ENCODE data around the gene HSPH1.

HSPH1 gene

DNA sequence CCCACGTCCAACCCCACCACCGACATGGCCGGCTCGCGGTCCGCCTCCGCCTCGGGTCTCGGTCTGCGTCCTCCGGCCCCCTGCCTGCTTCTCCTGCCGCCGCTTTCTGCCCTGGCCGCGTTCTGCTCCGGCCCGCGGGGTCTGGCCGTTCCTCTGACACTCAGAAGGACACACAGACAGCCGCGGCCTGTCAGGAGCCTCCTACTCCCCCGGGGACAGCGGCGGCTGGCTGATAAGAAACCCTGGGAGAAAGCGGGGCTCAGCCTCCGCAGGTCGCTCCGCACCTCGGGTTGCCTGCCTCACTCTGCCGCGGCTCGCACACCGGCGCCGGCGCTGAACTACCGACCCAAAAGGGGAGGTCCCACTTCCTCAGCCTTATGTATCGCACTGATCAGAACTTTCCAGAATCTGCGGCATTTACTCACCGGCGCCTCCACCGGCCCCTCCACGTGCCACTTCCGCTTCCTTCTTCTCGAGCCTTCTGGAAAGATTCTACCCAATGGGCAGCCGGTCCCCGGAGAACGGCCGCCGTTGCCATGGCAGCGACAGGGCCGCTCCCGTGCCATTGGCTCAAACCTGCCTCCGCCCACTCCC is at the start of gene HSPH1:
HSPH1 (minus strand) TSS at position 348 of the 594 bp plus-strand sequence; CDS start at position 26, 322 bp downstream.
- DNase-seq (ENCODE audit: low read depth in 2 of 2): peak; percentile 98

DNA sequence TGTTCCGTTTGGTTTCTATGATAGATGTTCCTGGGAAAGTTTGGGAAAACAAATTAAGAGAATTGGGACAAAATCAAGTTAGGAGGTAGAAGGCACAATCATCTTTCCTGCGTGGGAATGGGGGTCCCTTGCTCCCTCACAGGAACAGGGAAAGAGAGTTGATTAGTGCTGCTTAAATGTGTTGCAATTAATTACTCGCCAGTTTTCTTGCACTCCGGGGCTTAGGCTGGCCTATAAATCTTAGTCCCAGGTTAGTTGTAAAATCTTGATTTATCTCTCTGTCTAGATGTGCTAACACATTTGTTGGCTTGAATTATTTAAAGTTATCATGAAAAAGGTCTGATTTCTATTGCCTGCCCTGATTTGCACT is 48.1 kb upstream of the HSPH1 start:
- no peak for DNase-seq (ENCODE audit: low read depth in 2 of 2)

DNA sequence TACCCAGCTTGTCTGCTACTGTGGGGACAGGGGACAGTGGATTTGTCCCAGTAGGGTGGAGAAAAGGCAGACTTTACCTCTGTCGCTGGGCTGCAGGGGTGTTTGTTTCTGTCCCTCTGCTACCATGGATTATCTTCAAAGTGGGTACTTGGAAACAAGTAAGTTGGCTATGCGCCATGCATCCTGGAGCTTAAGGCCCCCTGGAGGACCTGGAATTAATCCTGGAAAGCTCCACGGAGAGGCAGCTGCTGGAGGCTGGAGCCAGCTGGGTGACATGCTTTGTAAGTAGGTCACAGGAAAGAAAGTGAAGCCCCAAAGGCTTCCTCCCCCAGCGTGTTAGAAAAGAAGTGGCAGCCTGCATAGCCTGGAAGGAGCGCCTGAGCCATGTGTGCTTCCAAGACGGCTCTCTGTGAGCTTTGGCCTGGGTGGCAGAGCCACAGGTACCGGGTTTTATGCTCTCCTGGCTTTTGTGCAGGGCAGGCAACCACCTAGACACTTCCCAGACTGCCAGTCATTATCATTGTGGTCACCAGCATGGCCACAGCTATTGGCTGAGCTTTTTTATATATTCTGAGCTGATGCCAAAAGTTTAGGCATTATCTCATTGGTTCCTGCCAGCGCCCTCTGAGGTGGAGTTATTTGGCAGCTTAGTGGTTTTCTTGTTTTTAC is 47.6 kb upstream of the HSPH1 start:
- DNase-seq (ENCODE audit: low read depth in 2 of 2): no peak

DNA sequence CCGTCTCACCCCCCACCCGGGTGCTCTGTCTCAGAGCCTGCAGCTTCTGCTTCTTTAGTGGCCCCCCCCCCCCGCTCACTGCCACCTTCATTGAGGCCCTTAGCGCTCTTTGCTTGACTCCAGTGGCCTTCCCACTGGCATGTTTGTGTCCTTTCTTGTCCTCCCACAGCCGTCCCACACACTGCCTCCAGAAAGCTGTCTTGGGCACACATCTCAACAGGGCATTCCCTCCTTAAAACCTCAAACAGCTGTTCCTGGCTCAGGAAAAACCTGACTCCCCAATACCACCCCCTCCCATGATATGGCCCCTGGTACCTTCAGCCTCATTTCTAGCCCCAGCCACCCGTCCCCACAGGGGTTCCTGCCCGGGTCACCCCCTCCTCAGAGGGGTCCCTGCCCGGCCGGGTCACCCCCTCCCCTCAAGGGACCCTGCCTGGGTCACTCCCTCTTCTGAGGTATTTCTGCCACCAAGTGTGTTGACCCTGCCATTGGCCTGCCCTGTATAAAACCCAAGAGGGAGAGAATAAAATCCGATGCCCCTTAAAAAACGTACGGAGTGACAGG is 46.9 kb upstream of the HSPH1 start:
- DNase-seq (ENCODE audit: low read depth in 2 of 2): no peak

DNA sequence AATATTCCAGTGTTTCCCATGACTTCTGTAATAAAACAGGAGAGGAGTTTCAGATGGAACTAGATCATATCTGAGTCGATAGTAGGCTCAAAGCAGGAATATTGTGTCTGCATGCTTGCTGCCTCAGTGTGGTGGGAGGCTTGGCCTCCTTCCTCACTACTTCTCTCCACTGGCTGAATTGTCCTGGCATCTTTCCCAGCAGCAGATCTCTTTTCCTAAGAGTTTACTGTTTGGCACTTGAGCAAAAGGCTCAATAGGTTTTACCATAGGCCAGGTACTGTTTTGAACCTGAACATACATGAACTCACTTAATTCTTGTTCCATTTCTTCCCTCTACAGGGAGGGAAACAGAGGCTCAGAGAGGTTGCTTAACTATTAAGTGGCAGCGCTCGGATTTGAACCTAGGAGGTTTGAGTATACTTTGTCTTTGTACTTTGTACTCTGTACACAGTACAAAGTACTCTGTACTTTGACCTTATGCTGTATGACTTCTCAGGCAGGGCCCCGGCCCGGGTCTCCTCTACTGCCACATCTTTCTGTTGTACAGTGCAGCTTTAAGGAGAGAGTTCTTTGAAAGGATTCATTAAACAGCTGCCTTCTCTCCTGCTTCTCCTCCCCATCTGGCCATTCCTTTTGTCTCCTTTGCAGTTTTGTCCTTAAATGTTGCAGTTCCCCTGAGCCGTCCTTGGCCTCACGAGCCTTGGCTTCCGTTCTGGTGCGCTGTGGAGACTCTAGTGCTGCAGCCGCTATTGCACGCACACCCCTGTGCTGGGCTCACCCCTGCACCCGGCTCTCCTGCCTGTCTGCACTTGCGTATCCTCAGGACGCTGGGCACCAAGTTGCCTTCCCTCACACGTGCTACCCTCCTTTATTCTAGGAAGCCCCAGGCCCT is 46.2 kb upstream of the HSPH1 start:
- no peak for DNase-seq (ENCODE audit: low read depth in 2 of 2)

DNA sequence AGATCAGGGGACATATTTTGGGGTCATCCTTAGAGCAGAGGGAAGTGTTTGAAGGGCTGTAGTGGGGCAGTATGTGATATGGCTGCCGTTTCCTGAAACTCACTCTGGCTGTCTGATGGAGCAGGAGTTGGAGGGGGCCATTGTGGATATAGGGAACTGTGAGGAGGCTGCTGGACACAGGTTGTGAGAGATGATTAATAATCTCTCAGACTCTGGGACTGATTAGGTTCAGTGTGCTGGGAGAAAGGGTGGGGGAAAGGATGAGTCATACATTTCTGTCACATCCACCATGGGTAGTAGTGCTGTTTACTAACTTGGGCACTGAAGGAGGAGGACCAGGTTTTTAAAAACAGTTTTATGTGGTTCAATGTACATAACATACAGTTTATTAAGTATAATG is 42.9 kb upstream of the HSPH1 start:
- DNase-seq (ENCODE audit: low read depth in 2 of 2): no peak

DNA sequence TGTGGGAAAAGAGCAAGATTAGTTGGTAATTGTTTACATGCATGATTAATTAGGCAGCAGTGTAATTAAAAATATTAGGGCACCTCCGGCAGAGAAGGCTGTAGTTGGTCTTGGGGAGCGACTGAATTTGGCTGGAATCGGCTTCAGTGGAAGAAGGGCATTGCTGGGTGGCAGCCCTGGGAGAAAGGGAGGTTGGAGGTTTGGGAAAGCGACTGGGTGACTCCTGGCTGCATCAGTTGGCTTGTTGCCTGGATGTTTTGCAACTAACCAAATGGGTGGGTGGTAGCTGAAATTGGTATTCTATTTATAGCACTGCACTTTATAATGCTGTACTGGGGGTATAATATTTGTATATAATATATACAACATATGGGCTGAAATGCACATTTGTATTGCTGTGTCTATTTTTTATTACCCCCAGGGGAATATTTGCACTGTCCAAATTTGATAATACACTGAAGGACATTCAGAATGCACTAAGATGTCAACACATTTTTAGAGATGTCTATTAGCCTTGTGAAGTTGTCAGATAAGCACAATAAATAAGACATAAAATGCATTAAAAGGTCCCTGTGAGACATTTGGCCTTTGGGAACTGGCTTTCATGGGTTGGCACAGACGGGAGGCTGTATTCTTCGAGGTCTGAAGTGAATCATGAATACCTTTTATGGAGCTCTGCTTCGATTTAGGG is 39.8 kb upstream of the HSPH1 start:
- no peak for DNase-seq (ENCODE audit: low read depth in 2 of 2)

DNA sequence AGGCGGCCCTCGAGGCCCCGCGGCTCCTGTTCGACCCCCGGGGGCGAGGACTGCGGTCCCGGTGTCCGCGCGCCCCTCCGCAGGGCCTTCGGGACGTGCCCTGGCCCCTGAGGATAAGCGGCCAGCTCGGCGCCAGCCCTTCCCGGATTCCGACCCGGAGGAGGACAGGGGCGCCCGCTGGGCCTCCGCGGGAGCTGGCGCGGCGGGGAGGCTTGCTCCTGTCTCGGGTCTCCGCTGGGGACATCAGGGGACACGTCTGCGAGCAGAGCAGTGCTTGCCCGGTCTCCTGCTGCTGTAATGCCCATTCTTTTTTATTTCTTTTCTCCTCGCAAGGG is 38.9 kb upstream of the HSPH1 start:
- DNase-seq (ENCODE audit: low read depth in 2 of 2): peak; percentile 17 to 30

DNA sequence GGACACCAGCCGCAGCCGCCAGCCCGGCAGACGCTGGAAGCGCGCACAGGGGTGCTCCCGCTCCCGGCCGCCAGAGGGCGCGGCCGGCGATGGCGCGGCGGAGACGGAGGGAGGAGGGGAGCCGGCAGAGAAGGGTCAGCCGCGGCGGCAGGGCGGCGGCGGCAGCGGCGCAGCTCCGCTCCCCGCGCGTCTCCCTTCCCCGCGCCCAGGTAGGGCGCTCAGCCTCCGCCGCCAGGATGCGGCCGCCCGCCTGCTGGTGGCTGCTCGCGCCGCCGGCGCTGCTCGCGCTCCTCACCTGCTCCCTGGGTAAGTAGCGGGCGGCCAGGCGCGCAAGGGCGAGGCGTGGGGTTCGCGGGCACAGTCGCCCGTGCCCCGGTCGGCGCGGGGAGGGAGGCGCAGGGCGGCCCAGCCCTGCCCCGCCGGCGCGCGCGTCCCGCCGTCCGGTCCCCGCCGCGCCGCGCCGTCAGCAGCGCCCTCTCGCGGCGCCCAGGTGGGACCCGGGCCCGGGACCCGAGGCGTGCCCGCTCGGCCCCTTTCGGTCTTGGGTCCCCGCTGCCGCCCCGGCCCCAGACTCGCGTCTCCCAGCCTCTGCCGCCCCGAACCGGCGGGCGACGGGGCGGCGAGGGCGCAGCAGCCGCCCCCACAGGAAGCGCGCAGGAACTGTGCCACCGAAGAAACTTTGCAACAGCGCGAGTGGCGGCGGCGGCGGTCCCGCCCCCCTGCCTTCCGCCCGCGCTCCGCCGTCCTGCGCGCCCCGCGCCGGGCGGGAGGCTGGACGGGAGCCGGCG is 38.3 kb upstream of the HSPH1 start, which contains the start of gene B3GLCT:
B3GLCT (plus strand) TSS at position 127 of the 788 bp plus-strand sequence; CDS start at position 237, 110 bp downstream.
- peak; percentile 65 to 67 for DNase-seq (ENCODE audit: low read depth in 2 of 2)

DNA sequence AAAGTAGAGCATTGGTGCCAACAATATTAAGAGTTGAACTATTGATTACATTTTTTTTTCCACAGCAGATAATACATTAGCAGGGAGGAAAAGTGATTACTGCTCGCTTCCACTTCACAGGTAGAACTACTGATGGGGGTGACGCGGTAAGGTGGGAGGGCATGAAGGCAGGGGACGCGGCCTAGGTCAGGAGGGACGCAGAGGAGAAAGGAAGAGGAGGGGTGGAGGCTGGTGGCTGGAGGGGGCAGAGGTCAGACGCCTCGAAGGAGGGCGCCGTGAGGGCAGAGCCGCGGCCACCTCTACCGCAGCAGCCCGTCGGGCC is 37.8 kb upstream of the HSPH1 start:
- no peak for DNase-seq (ENCODE audit: low read depth in 2 of 2)

DNA sequence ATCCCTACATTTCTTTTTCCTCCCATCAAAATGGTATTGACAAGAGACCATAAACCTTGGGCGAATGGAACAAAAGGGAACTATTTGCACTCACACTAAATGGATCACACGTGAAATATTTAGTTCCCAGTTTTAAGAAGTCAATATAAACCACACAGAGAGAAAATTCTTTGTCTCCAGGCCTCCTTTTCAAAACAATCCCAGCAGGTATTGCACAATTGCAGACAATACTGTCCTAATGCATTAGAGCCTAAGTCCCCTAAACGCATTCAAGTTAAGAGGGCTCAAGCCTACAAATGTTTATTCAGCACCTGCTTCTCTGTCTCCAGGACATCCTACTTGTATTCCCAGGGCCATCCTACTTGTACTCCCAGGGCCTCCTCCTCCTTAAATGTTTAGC is 36.8 kb upstream of the HSPH1 start:
- no peak for DNase-seq (ENCODE audit: low read depth in 2 of 2)

DNA sequence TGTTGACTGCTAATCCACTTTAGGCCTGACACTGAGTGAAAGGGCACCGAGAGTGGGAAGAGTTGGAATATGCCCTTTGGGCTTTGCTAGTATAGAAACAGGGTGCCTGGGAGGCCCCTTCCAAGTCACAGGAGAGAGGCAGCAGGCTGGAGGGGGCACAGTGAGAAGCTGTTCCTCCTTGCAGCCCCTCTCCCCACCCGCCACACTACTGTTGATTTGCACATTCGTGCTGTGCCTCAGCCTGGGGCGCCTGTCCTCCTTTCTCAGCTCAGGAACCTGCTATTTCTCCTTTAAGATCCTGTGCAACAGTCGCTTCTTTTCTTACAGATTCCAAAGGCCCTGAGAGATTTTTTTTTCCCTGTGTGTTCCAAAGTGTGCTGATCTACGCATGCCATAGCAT is 35.3 kb upstream of the HSPH1 start:
- DNase-seq (ENCODE audit: low read depth in 2 of 2): no peak

DNA sequence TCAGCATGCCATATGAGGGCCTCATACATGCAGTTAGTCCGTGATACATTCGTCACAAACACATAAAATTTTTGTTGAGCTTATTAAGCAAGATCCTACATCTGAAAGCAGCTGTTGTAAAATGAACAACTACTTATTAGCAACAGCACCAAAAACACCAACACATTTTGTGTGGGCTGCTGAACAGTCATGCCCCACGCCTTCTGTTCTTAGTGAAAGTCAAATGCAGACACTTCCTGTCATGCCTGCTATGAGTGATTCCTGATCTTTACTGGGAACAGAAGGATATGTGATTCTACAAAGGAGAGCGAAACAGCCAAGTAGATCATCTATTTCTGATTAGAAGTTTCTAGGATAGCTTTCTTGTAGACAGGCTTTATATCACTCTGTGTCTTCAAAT is 33.9 kb upstream of the HSPH1 start:
- DNase-seq (ENCODE audit: low read depth in 2 of 2): no peak

DNA sequence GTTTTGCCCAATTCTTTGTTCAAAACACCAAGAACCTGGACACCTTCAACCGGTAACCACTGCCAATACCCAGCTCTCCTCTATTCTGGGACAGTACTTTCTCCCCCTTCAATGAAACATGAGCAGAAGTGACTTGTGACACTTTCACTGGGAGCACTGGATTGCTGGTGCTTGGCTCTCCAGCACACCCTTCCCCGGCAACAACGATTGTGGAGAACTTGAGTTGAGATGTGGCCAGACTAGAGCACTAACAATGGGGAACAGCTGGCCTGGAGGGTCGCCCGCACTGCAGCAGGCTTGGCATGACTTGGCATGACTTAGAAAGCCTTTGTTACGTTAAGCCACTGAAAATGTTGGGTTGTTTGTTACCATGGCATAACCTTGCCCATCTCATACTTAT is 30.6 kb upstream of the HSPH1 start:
- no peak for DNase-seq (ENCODE audit: low read depth in 2 of 2)

DNA sequence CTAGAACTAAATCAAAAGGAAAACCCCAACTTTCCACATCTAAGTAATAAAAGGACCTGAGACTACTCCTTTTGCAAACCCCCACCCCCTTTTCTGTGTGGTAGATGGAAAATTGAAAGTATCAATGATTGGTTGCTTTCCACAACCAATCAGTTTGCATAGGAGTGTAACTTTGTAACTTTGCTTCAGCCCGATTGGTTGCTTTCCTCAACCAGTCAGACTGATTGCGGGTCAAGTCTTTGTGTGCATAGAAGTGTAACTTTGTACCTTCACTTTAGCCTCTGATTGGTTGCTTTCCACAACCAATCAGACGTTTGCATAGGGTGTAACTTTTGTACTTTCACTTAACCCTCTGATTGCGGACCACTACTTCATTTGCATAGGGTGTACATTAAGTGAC is 30.0 kb upstream of the HSPH1 start:
- no peak for DNase-seq (ENCODE audit: low read depth in 2 of 2)

DNA sequence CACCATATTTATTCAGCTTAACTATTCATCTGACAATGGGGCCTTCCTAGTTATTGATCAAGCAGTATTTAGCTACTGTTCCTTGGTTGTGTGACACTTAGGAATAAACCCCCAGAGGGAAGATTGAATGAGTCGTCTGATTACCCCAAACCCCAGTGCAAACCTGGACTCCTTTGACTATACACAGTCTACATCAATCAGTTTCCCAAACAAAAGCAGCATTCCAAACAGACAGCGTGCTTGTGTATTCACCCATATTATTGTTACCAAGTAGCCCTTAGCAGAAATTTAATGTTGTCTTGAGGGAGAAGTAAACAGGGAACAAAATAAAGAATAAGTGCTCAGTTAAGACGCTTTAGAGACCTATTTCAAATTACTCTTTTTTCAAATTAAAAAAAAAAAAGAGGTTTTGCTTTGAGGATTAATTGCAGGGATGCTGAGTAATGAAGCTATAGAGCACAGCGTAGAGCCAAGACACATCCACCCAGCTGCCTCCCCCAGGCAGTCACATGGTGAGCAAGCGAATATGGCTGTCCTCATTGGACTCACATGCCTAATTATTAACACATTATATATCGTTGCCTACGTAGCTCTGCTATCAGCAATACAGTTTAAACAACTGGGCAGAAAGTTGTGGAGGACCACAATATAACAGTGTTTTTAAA is 23.4 kb upstream of the HSPH1 start:
- DNase-seq (ENCODE audit: low read depth in 2 of 2): no peak

DNA sequence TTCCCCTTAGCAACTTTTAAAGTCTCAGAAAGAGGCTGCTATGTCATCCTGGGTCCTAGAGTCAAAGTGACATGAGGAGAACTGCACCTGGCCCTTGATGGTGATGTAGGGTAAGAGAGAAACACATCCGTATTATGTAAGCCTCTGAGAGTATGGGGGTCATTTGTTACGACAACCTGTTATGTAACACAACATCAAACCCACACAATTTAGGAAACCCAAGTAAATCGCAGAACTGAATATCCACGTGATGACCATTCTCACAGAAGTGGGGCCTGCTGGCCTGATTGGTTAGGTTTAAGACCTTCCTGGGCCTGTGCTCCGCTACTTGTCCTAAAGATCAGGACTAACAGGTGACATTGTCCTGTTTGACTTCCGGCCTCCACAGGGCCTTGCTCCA is 22.7 kb upstream of the HSPH1 start:
- no peak for DNase-seq (ENCODE audit: low read depth in 2 of 2)

DNA sequence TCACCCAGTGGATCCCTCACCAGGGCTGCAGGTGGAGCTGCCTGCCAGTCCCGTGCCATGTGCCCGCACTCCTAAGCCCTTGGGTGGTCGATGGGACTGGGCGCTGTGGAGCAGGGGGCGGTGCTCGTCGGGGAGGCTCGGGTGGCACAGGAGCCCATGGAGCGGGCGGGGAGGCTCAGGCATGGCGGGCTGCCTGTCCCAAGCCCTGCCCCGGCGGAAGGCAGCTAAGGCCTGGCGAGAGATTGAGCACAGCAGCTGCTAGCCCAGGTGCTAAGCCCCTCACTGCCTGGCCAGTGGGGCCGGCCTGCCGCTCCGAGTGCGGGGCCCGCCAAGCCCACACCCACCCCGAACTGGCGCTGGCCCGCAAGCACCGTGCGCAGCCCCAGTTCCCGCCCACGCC is 21.3 kb upstream of the HSPH1 start:
- no peak for DNase-seq (ENCODE audit: low read depth in 2 of 2)

DNA sequence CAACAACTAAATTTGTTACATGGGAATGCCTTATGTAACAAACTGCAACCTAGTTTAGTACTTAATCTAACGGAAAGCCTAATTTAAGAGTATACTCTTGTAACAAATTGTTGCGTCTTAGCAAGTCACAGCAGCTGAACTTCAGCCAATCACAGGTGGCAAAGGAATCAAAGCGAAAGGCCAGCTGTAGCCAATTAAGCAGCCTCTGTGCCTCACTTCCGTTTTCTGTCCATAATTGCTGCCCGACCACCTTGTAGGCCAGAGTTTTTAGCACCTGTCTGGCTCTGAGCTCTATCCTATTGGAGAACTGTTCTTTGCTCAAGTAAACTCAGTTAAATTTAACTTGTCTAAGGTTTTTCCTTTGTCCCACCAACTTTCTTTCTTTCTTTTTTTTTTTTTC is 18.1 kb upstream of the HSPH1 start:
- DNase-seq (ENCODE audit: low read depth in 2 of 2): no peak

DNA sequence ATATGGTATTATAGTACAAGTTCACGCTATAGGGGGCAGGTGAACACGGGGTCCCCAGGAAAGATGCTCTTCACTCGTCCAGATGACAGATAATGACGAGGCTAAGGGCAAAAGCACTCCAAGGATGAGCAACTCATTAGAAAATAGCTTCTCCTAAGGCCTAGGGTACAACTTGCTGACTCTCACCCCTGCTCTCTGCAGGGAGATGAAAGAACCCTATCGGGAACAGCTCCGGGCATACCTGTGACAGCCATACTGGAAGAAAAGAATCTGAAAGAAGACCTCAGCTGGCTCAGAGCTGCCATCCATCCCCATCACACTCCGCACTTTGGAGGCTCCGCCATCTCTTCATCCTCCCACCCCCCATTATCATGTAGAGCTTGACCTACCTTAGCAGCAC is 17.5 kb upstream of the HSPH1 start:
- no peak for DNase-seq (ENCODE audit: low read depth in 2 of 2)
